Nephron progenitor cell (in vitro differentiated cells): Measurements from ENCODE around the gene DKC1.
A peak's percentile ranks its signal among the peaks of the same experiment; 100 is the strongest.

ENCODE experiments used
- DNase-seq: peaks from one replicate; pipeline ENCODE4 v3.0.0; 2021
- H3K27ac Mint-ChIP-seq: 2 replicates; pipeline ENCODE4 v1.8.0; 2021; ENCODE audit warnings: mild to moderate bottlenecking, moderate library complexity, mixed read lengths
- H3K27me3 Mint-ChIP-seq: 2 replicates; pipeline ENCODE4 v1.8.0; 2021; ENCODE audit warnings: mild to moderate bottlenecking, low read depth, mixed read lengths; ENCODE audit not compliant: poor library complexity
- H3K36me3 Mint-ChIP-seq: 2 replicates; pipeline ENCODE4 v1.8.0; 2021; ENCODE audit warnings: low read depth, mixed read lengths
- H3K4me1 Mint-ChIP-seq: 2 replicates; pipeline ENCODE4 v1.8.0; 2021; ENCODE audit warnings: mixed read lengths
- H3K4me3 Mint-ChIP-seq: 2 replicates; pipeline ENCODE4 v1.8.0; 2021; ENCODE audit warnings: mild to moderate bottlenecking, moderate library complexity, mixed read lengths
- H3K9me3 Mint-ChIP-seq: 2 replicates; pipeline ENCODE4 v1.8.0; 2021; ENCODE audit warnings: mild to moderate bottlenecking, moderate library complexity, mixed read lengths
- TF ChIP-seq, protein P1 (sequence below): fragments of 200-600 bp; sonication (generic); IDR thresholded peaks from 2 replicates; pipeline ENCODE4 v1.5.0; 2021; ENCODE audit warnings: antibody characterized with exemption

DKC1 gene

DNA sequence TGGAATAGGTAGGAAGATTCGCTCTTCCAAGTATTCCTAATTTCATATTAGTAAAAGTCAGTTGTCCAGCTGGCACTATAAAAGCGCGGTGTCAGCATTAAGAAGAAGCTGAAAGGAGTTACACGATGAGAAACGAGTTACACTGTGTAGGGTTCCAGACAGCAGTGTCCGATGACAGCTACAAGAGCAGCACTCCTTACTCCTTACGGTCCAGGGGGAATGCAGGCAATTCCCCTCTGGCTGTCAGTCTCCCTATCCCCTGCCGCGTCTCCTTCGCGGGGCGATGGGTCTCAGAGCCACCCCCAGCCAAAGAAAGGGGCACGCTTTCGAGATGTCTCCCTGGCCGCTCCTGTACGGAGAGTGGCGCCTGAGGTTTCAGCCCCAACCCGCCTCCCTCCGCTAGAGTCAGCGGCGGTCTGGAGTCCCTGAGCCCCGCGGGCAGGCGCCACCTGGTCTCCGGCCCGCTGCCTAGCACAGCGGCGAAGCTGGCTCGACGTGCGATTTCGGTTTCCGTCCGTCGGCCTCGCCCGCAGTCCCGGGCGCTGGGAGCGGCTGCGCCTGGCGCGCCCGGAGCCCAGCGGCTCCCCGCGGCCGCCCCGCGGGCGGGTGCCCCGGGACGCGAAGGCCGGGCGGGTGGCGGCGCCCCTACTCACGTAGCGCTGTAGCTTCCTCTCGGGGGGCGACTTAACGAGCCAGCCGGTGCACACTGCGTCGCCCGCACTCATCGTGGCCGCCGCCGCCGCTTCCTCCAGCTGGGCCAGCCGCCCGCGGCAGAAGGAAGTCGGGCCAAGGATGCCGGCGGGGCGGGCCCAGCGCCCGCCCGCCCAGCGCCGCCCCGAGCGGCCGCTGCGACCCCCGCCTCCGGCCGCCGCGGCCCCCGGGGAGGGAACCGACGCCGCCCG is 12.1 kb upstream of the DKC1 start, which contains the start of gene GAB3:
TSS of gene GAB3 (minus strand) at position 777 of the 902 bp plus-strand sequence. CDS start at position 725, 52 bp downstream.
- TF ChIP-seq, protein P1, sequence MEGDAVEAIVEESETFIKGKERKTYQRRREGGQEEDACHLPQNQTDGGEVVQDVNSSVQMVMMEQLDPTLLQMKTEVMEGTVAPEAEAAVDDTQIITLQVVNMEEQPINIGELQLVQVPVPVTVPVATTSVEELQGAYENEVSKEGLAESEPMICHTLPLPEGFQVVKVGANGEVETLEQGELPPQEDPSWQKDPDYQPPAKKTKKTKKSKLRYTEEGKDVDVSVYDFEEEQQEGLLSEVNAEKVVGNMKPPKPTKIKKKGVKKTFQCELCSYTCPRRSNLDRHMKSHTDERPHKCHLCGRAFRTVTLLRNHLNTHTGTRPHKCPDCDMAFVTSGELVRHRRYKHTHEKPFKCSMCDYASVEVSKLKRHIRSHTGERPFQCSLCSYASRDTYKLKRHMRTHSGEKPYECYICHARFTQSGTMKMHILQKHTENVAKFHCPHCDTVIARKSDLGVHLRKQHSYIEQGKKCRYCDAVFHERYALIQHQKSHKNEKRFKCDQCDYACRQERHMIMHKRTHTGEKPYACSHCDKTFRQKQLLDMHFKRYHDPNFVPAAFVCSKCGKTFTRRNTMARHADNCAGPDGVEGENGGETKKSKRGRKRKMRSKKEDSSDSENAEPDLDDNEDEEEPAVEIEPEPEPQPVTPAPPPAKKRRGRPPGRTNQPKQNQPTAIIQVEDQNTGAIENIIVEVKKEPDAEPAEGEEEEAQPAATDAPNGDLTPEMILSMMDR, result no peak
- H3K27ac Mint-ChIP-seq, result no peak within 1 kb of the TSS
- H3K4me3 Mint-ChIP-seq, result peak within 1 kb of the TSS; percentile 61
- peaks cover 9% of the 10 kb centered on the region for H3K4me1 Mint-ChIP-seq
- DNase-seq, result peak; percentile 50
- peaks cover 40% of the 10 kb centered on the region for H3K9me3 Mint-ChIP-seq
- peaks cover 63% of the 10 kb centered on the region for H3K27me3 Mint-ChIP-seq
- H3K36me3 Mint-ChIP-seq, result no peaks in the 10 kb centered on the region

DNA sequence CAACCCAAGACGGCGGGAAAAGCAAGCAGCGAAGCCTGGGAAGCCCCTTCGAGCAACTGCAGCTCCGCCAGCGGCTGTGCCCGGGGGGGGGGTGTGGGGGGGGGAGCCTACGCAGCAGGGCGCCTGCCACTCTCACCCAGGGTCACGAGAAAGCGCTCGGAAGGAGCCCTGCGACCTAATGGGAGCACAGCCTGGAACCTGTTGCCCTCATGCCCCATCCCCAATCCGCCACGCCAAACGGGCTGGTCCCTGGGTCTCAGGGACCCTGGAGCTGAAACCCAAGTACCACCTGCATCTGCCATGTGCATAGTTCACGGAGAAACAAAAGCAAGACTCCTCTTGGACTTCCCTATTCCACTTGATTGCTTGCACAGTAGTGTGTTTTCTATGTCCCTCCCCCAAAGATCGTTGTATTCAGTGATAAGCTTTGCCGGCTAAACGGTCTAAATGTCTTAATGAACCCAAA is 11.4 kb upstream of the DKC1 start:
- Mint-ChIP-seq H3K27me3 (peaks cover 61% of the 10 kb centered on the region), H3K4me1 (peaks cover 9% of the 10 kb centered on the region), H3K27ac (no peak overlapping the region), H3K9me3 (peaks cover 36% of the 10 kb centered on the region), H3K4me3 (peak overlapping the region; percentile 61), H3K36me3 (no peaks in the 10 kb centered on the region)
- TF ChIP-seq, protein P1, result no peak
- DNase-seq, result no peak

DNA sequence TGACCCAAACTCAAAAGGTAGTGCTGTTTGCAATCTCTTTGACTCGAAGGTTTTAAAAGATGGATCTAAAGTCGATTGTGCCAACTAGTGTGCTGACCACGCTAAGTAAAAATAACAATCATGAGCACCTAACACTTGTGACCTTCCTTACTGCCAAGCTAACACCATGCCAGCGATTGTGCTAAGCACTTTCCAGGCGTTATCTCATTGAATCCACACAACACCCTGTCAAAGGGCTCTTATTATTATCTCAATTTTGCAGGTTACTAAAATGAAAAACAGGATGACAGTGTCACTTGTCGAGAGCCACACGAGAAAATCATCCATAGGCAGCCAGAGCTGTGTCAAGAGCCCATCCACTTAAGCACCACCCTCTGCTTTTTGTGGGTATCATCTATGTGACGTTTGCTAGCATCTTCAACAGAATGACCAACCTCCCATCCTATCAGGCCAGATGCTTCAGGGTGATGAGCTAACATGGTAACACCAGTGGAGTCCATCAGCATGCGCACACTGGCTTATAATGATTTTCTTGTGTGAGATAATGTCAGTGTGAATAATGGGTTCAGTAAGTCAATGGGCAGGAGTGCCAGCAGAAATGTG is 10.9 kb upstream of the DKC1 start:
- H3K4me1 Mint-ChIP-seq, result peaks cover 9% of the 10 kb centered on the region
- no peak for DNase-seq
- H3K9me3 Mint-ChIP-seq, result peaks cover 34% of the 10 kb centered on the region
- peaks cover 60% of the 10 kb centered on the region for H3K27me3 Mint-ChIP-seq
- TF ChIP-seq, protein P1, result no peak
- no peaks in the 10 kb centered on the region for H3K36me3 Mint-ChIP-seq
- no peak overlapping the region for H3K27ac Mint-ChIP-seq
- peak overlapping the region; percentile 61 for H3K4me3 Mint-ChIP-seq

DNA sequence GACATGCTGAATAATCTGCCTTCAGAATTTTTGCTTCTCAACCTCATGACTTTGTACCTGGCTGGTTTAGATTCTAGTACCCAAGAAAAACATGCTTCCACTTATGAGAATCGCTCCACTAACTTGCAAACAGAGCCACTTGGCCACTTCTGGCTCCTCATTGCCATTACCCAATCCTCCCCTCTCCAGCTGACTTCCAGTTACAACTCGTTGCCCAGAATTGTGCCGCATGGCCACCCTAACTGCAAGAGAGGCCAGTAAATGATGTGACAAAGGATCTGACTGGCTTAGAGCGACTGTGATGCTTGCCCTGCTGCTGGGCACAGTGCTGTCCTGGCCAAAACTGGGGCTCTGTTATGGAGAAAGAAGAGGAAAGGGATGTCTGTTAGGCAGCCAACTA is 4.0 kb upstream of the DKC1 start:
- Mint-ChIP-seq H3K4me3 (no peak overlapping the region), H3K4me1 (peaks cover 11% of the 10 kb centered on the region), H3K36me3 (no peaks in the 10 kb centered on the region), H3K27me3 (peaks cover 14% of the 10 kb centered on the region), H3K9me3 (peaks cover 34% of the 10 kb centered on the region), H3K27ac (no peak overlapping the region)
- no peak for DNase-seq
- TF ChIP-seq, protein P1, result no peak

DNA sequence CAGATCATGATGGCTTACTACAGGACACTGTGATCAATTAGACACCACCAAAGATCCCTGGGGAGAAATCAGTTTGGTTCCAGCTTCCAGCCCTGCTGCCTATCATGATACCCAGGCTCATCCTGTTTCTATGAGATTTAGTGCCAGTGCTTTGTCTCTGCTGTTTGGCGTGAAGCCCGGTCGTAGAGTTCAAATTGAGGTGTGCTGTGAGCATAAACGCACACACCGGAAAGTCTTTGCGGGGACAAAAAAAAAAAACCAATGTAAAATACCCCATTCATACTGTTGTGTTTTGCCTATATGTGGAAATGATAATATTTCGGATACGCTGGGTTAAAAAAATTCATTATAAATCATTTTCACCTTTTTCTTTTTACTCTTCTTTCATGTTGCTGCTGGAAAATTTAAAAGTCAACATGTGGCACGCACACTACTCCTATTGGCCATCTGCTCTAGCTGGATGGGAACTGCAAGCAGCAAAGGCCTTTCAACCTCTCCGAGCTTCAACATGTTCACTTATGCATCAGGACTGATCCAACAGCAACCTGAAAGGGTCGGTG is 607 bp upstream of the DKC1 start:
- H3K9me3 Mint-ChIP-seq, result peaks cover 41% of the 10 kb centered on the region
- peak overlapping the region; percentile 87 for H3K4me3 Mint-ChIP-seq
- H3K27me3 Mint-ChIP-seq, result peaks cover 4% of the 10 kb centered on the region
- no peak for DNase-seq
- TF ChIP-seq, protein P1, result no peak
- peaks cover 20% of the 10 kb centered on the region for H3K4me1 Mint-ChIP-seq
- peaks cover 24% of the 10 kb centered on the region for H3K36me3 Mint-ChIP-seq
- H3K27ac Mint-ChIP-seq, result peak overlapping the region; percentile 99
